C4-2B (cell line): ENCODE data around the gene ARAF.

ENCODE experiments used
- H3K27ac ChIP-seq: fragments of 450-650 bp; 2 replicates; pipeline ENCODE4 v1.5.1; 2017
- CTCF ChIP-seq: fragments of 450-650 bp; conservative IDR thresholded peaks from 2 replicates; pipeline ENCODE4 v1.5.1; 2017; ENCODE audit warnings: mild to moderate bottlenecking
- ZFX ChIP-seq: fragments of 450-650 bp; IDR thresholded peaks from 2 replicates; pipeline ENCODE4 v1.6.1; 2017

The ARAF gene

GRCh38 chrX:47523713-47524166 is 37.3 kb upstream of the ARAF start:
- H3K27ac ChIP-seq: peak overlapping the region; percentile 65

GRCh38 chrX:47529548-47529947 is 31.5 kb upstream of the ARAF start:
- no peak overlapping the region for H3K27ac ChIP-seq
- no peak for TF ChIP-seq CTCF
- no peak for TF ChIP-seq ZFX

More at GRCh38 chrX:47523713-47524166, 37.3 kb upstream of the ARAF start:
- TF ChIP-seq CTCF (peak; percentile 63), ZFX (no peak)

- TF ChIP-seq ZFX (no peak), CTCF (no peak)
- H3K27ac ChIP-seq: no peak overlapping the region
Measured at GRCh38 chrX:47530049-47530448, 31.0 kb upstream of the ARAF start.

GRCh38 chrX:47539860-47540259 is 21.1 kb upstream of the ARAF start:
- no peak for TF ChIP-seq CTCF
- TF ChIP-seq ZFX: no peak
- no peak overlapping the region for H3K27ac ChIP-seq

- H3K27ac ChIP-seq: peak overlapping the region; percentile 67
Measured at GRCh38 chrX:47540754-47541538, 20.1 kb upstream of the ARAF start.

GRCh38 chrX:47543496-47543895 is 17.5 kb upstream of the ARAF start:
- TF ChIP-seq CTCF (no peak), ZFX (no peak)
- H3K27ac ChIP-seq: no peak overlapping the region

More at GRCh38 chrX:47540754-47541538, 20.1 kb upstream of the ARAF start:
- no peak for TF ChIP-seq ZFX
- TF ChIP-seq CTCF: peak; percentile 72

GRCh38 chrX:47556045-47556623 is 4.9 kb upstream of the ARAF start:
- TF ChIP-seq ZFX (no peak), CTCF (no peak)
- no peak overlapping the region for H3K27ac ChIP-seq
